ENCODE data around the gene TBC1D16. TPM values are rescaled to one million over a fixed set of nuclear protein-coding genes. Genes with fewer than 3 reads are reported as not detected.

TBC1D16 gene
- total RNA-seq, 6 experiments from 2014 or later = 15.1 to 25.5 (median 17.9) TPM

DNA sequence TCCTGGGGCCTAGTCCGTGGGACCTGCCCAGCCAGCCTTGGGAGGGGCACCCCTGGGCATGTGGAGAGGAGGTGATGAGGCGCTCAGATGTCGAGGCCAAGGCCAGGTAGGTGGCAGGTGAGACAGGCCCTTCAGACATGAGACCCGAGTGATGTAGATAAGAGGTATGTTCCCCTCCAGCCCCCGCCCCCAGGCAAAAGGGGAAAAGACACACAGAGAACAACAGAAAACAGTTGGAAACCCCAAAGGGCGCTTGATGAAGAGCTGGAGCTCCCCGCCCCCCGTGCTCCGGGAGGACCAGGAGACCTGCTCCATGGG is 101.1 kb downstream of the TBC1D16 start:
- H3K4me1 Mint-ChIP-seq (ENCODE audit: low read depth) = peaks cover 9% of the 10 kb centered on the region
- no peak overlapping the region for H3K4me3 Mint-ChIP-seq
- H3K36me3 Mint-ChIP-seq (ENCODE audit: low read depth) = no peaks in the 10 kb centered on the region
- no peak overlapping the region for H3K27ac Mint-ChIP-seq
- H3K27me3 Mint-ChIP-seq (ENCODE audit: insufficient read depth) = peaks cover 22% of the 10 kb centered on the region
- TF ChIP-seq, protein P1, sequence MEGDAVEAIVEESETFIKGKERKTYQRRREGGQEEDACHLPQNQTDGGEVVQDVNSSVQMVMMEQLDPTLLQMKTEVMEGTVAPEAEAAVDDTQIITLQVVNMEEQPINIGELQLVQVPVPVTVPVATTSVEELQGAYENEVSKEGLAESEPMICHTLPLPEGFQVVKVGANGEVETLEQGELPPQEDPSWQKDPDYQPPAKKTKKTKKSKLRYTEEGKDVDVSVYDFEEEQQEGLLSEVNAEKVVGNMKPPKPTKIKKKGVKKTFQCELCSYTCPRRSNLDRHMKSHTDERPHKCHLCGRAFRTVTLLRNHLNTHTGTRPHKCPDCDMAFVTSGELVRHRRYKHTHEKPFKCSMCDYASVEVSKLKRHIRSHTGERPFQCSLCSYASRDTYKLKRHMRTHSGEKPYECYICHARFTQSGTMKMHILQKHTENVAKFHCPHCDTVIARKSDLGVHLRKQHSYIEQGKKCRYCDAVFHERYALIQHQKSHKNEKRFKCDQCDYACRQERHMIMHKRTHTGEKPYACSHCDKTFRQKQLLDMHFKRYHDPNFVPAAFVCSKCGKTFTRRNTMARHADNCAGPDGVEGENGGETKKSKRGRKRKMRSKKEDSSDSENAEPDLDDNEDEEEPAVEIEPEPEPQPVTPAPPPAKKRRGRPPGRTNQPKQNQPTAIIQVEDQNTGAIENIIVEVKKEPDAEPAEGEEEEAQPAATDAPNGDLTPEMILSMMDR (IDR thresholded peaks at IDR 0.05) = no peak
- DNase-seq = no peak
- no peaks in the 10 kb centered on the region for H3K9me3 Mint-ChIP-seq

DNA sequence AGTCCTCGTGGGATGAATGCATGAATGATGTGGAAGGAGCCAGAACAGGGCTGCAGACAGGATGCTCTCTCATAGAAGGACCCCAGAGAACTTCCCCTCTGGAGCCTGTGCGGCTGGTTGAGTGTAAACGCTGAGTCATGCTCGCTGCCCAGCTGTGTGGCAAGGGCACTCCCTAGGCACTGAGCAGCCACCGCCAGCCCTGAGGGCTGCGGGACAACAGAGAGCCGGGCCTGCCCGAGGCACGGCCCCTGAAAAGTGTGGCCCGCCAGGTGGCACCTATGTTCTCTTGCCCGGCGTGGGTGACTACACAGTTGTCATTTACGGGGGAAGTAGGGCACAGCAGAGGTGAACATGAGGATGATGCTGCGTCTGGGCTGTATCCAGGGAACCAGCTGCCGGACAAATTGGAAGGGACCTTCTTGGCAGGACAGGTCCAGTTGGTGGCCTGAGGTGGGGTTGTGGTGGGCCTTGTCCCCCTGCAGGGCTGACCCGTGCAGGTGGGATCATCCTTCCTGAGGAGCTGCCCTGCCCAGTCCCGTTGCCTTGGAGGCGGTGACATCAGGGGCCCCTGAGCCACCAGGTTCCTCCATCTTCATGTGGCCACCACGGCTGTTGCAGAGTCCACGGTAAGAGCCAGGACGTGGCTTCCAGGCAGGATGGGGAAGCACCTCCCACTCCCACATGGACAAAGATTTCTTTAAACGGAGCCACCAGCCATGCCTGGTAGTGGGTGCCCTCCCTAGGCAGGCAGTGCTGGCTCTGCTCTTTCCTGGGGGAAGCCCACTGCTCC is 101.6 kb downstream of the TBC1D16 start:
- no peak overlapping the region for H3K4me3 Mint-ChIP-seq
- DNase-seq = no peak
- peaks cover 9% of the 10 kb centered on the region for H3K4me1 Mint-ChIP-seq (ENCODE audit: low read depth)

DNA sequence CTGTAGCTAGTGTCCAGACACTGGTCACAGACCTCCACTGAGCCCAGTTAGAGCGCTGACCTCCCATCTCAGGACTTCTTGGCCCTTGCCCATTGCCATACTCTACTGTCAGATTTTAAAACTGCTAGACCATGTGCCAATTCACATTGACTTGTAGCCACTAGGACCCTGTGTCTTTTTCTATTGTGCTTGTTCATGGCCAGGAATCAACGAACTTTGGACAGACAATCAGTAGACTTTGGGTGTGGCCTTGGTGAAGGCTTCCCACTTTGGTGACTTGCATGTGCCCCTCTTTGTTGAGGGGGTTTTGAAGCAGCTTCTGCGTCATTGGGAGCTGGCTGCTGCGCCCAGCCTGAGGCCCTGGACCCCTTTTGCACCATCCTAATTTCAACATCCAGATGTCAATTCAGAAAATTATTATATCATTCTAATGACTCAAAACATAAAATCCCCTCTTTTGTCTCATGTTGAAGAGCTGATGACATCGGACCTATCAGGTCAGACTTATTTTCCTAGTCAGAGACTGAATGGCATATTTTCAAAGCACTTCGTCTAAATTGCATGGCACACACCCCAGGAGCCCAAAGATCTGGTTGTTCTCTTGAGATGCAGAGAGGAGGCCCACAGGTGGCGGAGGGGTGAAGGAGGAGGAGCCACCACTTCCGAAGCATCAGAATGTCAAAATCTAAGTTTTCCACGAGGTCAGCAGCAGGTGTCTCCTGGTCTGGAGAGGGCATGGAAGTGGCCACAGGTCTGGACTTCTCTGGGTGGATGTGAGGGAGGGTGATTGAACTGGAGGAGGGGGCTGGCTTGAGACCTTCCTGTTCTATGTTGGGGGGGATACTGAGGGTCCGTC is 103.0 kb downstream of the TBC1D16 start:
- Mint-ChIP-seq H3K4me3 (no peak overlapping the region), H3K36me3 (ENCODE audit: low read depth) (no peaks in the 10 kb centered on the region), H3K9me3 (no peaks in the 10 kb centered on the region), H3K4me1 (ENCODE audit: low read depth) (peaks cover 4% of the 10 kb centered on the region), H3K27me3 (ENCODE audit: insufficient read depth) (peaks cover 37% of the 10 kb centered on the region), H3K27ac (no peak overlapping the region)
- TF ChIP-seq, protein P1 (IDR thresholded peaks at IDR 0.05) = no peak
- no peak for DNase-seq

More for the DNA sequence above, 101.6 kb downstream of the TBC1D16 start:
- H3K27ac Mint-ChIP-seq = no peak overlapping the region
- TF ChIP-seq, protein P1 (IDR thresholded peaks at IDR 0.05) = no peak
- no peaks in the 10 kb centered on the region for H3K36me3 Mint-ChIP-seq (ENCODE audit: low read depth)
- H3K27me3 Mint-ChIP-seq (ENCODE audit: insufficient read depth) = peaks cover 28% of the 10 kb centered on the region
- no peaks in the 10 kb centered on the region for H3K9me3 Mint-ChIP-seq

DNA sequence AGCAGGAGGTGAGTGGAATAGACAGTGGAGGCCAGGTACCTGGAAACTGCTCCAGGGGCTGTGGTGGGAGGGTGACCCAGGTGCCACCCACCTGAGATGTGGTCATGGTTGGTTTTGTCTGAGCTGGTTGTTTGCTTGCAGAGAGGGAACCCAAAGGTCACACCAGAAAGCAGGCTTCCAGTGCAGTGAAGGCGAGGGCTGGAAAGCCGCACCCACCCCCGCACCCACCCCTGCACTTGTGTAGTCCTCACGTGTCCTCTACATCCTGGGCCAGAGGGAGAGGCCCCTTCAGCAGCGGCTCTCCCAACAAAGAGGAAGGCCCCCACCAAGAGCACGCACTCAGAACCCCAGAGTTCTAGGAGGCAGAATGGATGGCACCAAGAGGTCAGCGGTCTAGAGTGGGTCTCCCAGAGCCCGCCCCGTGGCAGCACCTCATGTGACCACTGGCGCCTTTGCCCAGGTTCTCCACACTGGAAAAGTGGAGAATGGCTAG is 103.8 kb downstream of the TBC1D16 start:
- no peaks in the 10 kb centered on the region for H3K36me3 Mint-ChIP-seq (ENCODE audit: low read depth)
- TF ChIP-seq, protein P1 (IDR thresholded peaks at IDR 0.05) = no peak
- no peak for DNase-seq
- H3K27me3 Mint-ChIP-seq (ENCODE audit: insufficient read depth) = peaks cover 37% of the 10 kb centered on the region
- H3K27ac Mint-ChIP-seq = no peak overlapping the region
- no peaks in the 10 kb centered on the region for H3K4me1 Mint-ChIP-seq (ENCODE audit: low read depth)
- no peak overlapping the region for H3K4me3 Mint-ChIP-seq
- no peaks in the 10 kb centered on the region for H3K9me3 Mint-ChIP-seq

DNA sequence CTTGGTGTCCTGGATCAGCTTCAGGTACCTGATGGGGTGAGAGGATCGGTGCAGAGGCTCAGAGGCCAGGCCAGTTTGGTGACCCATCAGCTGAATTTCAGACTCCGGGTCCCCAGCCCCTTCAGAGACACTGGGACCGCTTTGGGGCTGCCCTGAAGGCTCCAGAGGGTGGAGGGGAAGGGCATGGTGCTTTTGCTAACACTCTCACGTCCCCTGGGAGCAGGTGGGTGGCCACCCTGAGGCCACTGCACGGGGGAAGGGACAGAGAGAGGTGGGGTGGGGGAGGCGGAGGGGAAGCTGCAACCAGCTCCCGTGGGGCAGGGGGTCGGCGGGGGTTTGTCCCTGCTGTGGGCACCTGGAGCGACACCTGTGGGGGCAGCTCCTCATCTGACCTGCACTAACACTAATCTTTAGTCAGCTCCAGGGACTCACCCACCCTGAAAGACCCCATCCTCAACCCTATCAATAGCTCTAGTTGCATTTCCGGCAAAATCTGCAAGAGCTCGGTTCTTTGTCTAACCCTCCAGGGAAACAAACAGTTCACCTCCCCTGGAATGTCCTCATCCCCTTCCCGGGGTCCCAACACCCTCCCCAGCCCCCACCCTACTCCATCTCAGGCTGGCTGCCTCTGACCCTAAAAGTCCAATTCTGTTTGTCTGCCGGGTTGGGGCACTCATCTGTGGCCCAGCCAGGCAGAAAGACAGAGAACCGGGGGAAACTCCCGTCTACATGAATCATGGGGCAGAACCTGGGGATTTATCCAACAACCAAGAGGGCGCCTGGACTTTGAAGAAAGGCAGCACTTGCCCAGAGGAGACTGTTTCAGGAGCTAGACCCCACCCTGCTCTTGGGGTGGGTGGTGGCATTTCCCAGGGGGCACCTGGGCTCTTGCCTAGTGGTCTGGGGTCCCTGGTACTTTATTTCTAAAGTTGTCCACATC is 104.5 kb downstream of the TBC1D16 start:
- H3K4me3 Mint-ChIP-seq = no peak overlapping the region
- H3K27ac Mint-ChIP-seq = no peak overlapping the region
- H3K9me3 Mint-ChIP-seq = no peaks in the 10 kb centered on the region
- no peaks in the 10 kb centered on the region for H3K4me1 Mint-ChIP-seq (ENCODE audit: low read depth)
- TF ChIP-seq, protein P1 (IDR thresholded peaks at IDR 0.05) = no peak
- no peak for DNase-seq
- H3K27me3 Mint-ChIP-seq (ENCODE audit: insufficient read depth) = peaks cover 40% of the 10 kb centered on the region
- no peaks in the 10 kb centered on the region for H3K36me3 Mint-ChIP-seq (ENCODE audit: low read depth)
